Stimulated activated CD4-positive, alpha-beta T cell treated with anti-CD3 and anti-CD28 coated beads, Interleukin-1b, Interleukin-23, amount 100 ng/mL, for 1 hour (primary cell): ENCODE results near the gene DOCK2.
"Not testable (repeated sequence)": the region's sequence is repeated elsewhere in the genome, so short reads cannot be mapped to it uniquely, and the experiment has no call there.

Experiments used
- DNase-seq, 2 donors: peaks; one replicate each; pipeline ENCODE4 v3.0.0-alpha.2; 2020; ENCODE audit warnings: low read depth in 2 of 2

Gene DOCK2

GRCh38 chr5:169637085-169637548 lies at the start of gene DOCK2:
Gene DOCK2 (plus strand): TSS chr5:169637275. CDS start chr5:169637327, 52 bp downstream.
- DNase-seq: peak in 1 of 2 donors; percentile 25

- DNase-seq: no peak
Measured at GRCh38 chr5:169590602-169591001, 46.5 kb upstream of the DOCK2 start.

- no peak for DNase-seq
Measured at GRCh38 chr5:169591636-169592035, 45.4 kb upstream of the DOCK2 start.

- DNase-seq: no peak
Measured at GRCh38 chr5:169592937-169593650, 44.0 kb upstream of the DOCK2 start.

- DNase-seq: no peak
Measured at GRCh38 chr5:169595172-169595820, 41.8 kb upstream of the DOCK2 start.

- no peak for DNase-seq
Measured at GRCh38 chr5:169599451-169599850, 37.6 kb upstream of the DOCK2 start.

- no peak for DNase-seq
Measured at GRCh38 chr5:169602535-169602934, 34.5 kb upstream of the DOCK2 start.

GRCh38 chr5:169606279-169606678 lies 30.8 kb upstream of the DOCK2 start:
- no peak for DNase-seq

- no peak for DNase-seq
Measured at GRCh38 chr5:169607882-169608281, 29.2 kb upstream of the DOCK2 start.

- no peak for DNase-seq
Measured at GRCh38 chr5:169609716-169610115, 27.4 kb upstream of the DOCK2 start.

- no peak for DNase-seq
Measured at GRCh38 chr5:169610606-169611005, 26.5 kb upstream of the DOCK2 start.

GRCh38 chr5:169615561-169615960 lies 21.5 kb upstream of the DOCK2 start:
- no peak for DNase-seq

GRCh38 chr5:169624307-169624706 lies 12.8 kb upstream of the DOCK2 start:
- not testable (repeated sequence) for DNase-seq

- DNase-seq: no peak
Measured at GRCh38 chr5:169626779-169627178, 10.3 kb upstream of the DOCK2 start.

GRCh38 chr5:169627551-169627950 lies 9.5 kb upstream of the DOCK2 start:
- DNase-seq: no peak

- DNase-seq: no peak
Measured at GRCh38 chr5:169628892-169629291, 8.2 kb upstream of the DOCK2 start.

GRCh38 chr5:169629847-169630548 lies 7.1 kb upstream of the DOCK2 start:
- no peak for DNase-seq

- DNase-seq: no peak
Measured at GRCh38 chr5:169631360-169631759, 5.7 kb upstream of the DOCK2 start.

GRCh38 chr5:169632946-169633345 lies 4.1 kb upstream of the DOCK2 start:
- DNase-seq: no peak

GRCh38 chr5:169634606-169635005 lies 2.5 kb upstream of the DOCK2 start:
- DNase-seq: no peak

GRCh38 chr5:169635936-169636335 lies 1.1 kb upstream of the DOCK2 start:
- DNase-seq: no peak

- no peak for DNase-seq
Measured at GRCh38 chr5:169636477-169637084, 494 bp upstream of the DOCK2 start.
